Measurements from ENCODE around the gene VAV3.

DNA sequence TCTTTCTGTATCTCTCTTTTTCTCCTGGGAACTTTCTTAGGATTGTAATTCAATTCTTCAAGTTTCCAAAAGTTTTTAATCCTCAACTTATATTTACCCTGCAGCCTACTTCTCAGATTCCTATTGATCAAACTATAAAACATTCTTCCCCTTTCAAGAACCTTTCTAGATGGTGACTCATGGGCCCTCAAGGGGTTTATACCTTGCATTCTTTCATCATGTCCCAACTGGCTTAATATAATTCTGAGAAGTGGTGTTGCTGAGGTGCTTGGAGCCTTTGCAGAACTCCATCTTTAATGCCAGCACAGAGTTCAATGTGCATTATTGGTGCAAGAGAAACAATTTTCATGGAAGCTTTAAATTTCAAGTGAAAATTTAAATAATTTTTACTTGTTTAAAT is 273.4 kb downstream of the VAV3 start:
- no peak for TF ChIP-seq POLR2A (IDR thresholded peaks at IDR 0.05)
- TF ChIP-seq, protein P1, sequence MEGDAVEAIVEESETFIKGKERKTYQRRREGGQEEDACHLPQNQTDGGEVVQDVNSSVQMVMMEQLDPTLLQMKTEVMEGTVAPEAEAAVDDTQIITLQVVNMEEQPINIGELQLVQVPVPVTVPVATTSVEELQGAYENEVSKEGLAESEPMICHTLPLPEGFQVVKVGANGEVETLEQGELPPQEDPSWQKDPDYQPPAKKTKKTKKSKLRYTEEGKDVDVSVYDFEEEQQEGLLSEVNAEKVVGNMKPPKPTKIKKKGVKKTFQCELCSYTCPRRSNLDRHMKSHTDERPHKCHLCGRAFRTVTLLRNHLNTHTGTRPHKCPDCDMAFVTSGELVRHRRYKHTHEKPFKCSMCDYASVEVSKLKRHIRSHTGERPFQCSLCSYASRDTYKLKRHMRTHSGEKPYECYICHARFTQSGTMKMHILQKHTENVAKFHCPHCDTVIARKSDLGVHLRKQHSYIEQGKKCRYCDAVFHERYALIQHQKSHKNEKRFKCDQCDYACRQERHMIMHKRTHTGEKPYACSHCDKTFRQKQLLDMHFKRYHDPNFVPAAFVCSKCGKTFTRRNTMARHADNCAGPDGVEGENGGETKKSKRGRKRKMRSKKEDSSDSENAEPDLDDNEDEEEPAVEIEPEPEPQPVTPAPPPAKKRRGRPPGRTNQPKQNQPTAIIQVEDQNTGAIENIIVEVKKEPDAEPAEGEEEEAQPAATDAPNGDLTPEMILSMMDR (IDR thresholded peaks at IDR 0.05), result no peak
